Smooth muscle cell (in vitro differentiated cells): ENCODE results near the gene NR4A1. TPM values are rescaled to one million over a fixed set of nuclear protein-coding genes. Genes with fewer than 3 reads are reported as not detected.
A peak's percentile ranks its signal among the peaks of the same experiment; 100 is the strongest.

Source experiments
- DNase-seq: peaks from one replicate; lab custom pipeline; 2025; ENCODE audit not compliant: unreplicated experiment; lab: John Stamatoyannopoulos, UW
- H2AFZ ChIP-seq: fragments of 200-600 bp; sonication (generic); 2 replicates; pipeline ENCODE4 v1.6.0; 2016; ENCODE audit warnings: antibody characterized with exemption, low read depth, mild to moderate bottlenecking
- H3F3A ChIP-seq: fragments of 200-600 bp; sonication (generic); 2 replicates; pipeline ENCODE4 v1.6.0; 2017; ENCODE audit warnings: antibody characterized with exemption, low read depth
- H3K27ac ChIP-seq: fragments of 200-600 bp; sonication (generic); 2 replicates; pipeline ENCODE4 v1.5.1; 2016; ENCODE audit warnings: low read depth, mild to moderate bottlenecking
- H3K27me3 ChIP-seq: fragments of 200-600 bp; sonication (generic); 2 replicates; pipeline ENCODE4 v1.6.1; 2016; ENCODE audit warnings: low read depth, mild to moderate bottlenecking
- H3K36me3 ChIP-seq: fragments of 200-600 bp; sonication (generic); 2 replicates; pipeline ENCODE4 v1.5.1; 2016; ENCODE audit warnings: low read depth
- H3K4me1 ChIP-seq: fragments of 200-600 bp; sonication (generic); 2 replicates; pipeline ENCODE4 v1.5.1; 2016; ENCODE audit warnings: low read depth
- H3K4me2 ChIP-seq: fragments of 200-600 bp; sonication (generic); 2 replicates; pipeline ENCODE4 v1.6.0; 2016; ENCODE audit warnings: mild to moderate bottlenecking
- H3K4me3 ChIP-seq: fragments of 200-600 bp; sonication (generic); 2 replicates; pipeline ENCODE4 v1.5.1; 2016; ENCODE audit warnings: mild to moderate bottlenecking
- H3K79me2 ChIP-seq: fragments of 200-600 bp; sonication (generic); 2 replicates; pipeline ENCODE4 v1.6.0; 2016; ENCODE audit warnings: low read depth, mild to moderate bottlenecking
- H3K9ac ChIP-seq: fragments of 200-600 bp; sonication (generic); 2 replicates; pipeline ENCODE4 v1.6.0; 2016; ENCODE audit warnings: low read depth
- H3K9me3 ChIP-seq: fragments of 200-600 bp; sonication (generic); replicated peaks from 2 replicates; pipeline ENCODE4 v1.5.1; 2016; ENCODE audit warnings: low read depth
- H4K20me1 ChIP-seq: fragments of 200-600 bp; sonication (generic); 2 replicates; pipeline ENCODE4 v1.6.0; 2016; ENCODE audit warnings: low read depth
- WGBS: methylation state at CpG from one replicate; pipeline ENCODE4 v1.1.7; 2016; ENCODE audit warnings: low lambda C conversion rate; 5-methylcytosine and 5-hydroxymethylcytosine counted together
- polyA plus RNA-seq: library from polyadenylated mRNA; unstranded; fragments of >200 nt; fragmentation: Nextera tagmentation; extraction: Ambion mirVana; gene quantifications from 2 replicates; pipeline ENCODE4 v1.2.1, GENCODE V29; 2016
- total RNA-seq: library from RNA; depleted of rRNA; stranded (reverse); fragments of >200 nt; gene quantifications from 2 replicates; pipeline ENCODE4 v1.2.3, GENCODE V29; 2014
- TF ChIP-seq, protein P1 (sequence below): fragments of 200-600 bp; sonication (generic); IDR thresholded peaks from 2 replicates; pipeline ENCODE4 v1.5.1; 2017; ENCODE audit warnings: borderline replicate concordance, mild to moderate bottlenecking, antibody characterized with exemption; ENCODE audit not compliant: insufficient read depth, poor library complexity, severe bottlenecking

The NR4A1 gene
- total and polyA plus RNA-seq, 2 experiments from 2014 or later: 182 to 634 TPM

DNA sequence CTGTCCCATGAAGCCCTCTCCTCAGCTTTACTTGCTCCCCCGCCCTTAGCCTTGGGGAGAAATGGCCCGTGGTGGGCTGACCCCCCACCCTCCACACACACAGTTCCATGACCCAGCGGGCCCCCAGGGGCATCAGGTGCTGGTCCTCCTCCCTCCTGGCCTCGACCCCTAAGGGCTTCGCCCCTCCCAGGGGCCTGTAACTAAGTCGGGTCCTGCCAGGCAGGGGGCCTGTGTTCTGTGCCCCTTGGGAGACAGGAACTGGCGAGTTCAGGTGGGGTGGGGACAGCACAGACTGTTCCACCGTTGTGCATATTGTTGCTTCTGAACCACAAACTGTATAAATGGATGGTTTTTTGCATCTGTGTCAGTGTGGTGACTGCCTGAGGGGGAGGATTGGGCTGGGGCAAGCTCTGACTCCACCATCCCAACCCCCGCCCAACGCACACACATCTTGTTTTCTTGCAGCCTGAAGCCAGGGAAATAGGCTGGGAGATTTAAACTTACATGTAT is 35.7 kb upstream of the NR4A1 start:
- no peak for DNase-seq
- no peak overlapping the region for H3K4me3 ChIP-seq
- H3K4me1 ChIP-seq: peaks cover 5% of the 10 kb centered on the region
- no peak overlapping the region for H3K9ac ChIP-seq
- no peak overlapping the region for H3K27ac ChIP-seq
- H3K4me2 ChIP-seq: peak overlapping the region; percentile 59
- no peak overlapping the region for H2AFZ ChIP-seq
- no peaks in the 10 kb centered on the region for H3F3A ChIP-seq
- no peaks in the 10 kb centered on the region for H3K79me2 ChIP-seq
- H4K20me1 ChIP-seq: no peaks in the 10 kb centered on the region
- H3K36me3 ChIP-seq: no peaks in the 10 kb centered on the region
- no peaks in the 10 kb centered on the region for H3K9me3 ChIP-seq
- TF ChIP-seq, protein P1, sequence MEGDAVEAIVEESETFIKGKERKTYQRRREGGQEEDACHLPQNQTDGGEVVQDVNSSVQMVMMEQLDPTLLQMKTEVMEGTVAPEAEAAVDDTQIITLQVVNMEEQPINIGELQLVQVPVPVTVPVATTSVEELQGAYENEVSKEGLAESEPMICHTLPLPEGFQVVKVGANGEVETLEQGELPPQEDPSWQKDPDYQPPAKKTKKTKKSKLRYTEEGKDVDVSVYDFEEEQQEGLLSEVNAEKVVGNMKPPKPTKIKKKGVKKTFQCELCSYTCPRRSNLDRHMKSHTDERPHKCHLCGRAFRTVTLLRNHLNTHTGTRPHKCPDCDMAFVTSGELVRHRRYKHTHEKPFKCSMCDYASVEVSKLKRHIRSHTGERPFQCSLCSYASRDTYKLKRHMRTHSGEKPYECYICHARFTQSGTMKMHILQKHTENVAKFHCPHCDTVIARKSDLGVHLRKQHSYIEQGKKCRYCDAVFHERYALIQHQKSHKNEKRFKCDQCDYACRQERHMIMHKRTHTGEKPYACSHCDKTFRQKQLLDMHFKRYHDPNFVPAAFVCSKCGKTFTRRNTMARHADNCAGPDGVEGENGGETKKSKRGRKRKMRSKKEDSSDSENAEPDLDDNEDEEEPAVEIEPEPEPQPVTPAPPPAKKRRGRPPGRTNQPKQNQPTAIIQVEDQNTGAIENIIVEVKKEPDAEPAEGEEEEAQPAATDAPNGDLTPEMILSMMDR: no peak
- WGBS: 79% methylated on average over 9 of the region's 10 CpGs
- H3K27me3 ChIP-seq: no peaks in the 10 kb centered on the region

DNA sequence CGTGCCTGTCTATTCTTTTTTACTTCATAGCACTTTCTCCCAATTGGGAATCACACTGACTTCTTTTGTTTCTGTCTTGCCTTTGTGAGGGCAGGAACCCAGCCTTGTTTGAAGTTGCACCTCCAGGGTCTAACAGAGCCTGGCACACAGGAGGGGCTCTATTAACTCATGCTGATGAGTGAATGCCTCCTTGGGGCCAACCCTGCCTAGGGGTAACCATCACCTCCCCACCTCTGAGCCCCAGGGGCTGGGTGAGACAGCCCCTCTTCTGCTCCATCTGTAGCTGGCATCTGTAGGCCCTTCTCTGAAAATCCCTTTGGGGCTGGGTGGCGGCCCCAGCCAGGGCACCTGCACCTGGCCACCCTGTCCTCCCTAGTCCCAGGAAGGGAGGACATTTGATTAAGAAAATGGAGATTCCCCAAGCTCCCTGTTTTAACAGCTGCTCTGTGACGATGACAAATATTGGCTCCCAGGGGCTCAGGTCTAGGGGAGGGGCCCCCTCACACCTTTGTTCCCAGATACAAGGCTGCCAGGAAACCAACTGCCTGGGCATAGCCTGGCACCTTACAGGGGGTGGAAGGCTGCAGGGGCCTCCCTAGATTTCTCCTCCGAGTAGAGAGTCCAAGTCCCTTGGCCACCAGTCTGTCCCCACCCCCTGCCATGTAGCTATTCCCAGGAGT is 32.7 kb upstream of the NR4A1 start:
- H3K4me2 ChIP-seq: no peak overlapping the region
- H3K4me1 ChIP-seq: no peaks in the 10 kb centered on the region
- no peaks in the 10 kb centered on the region for H4K20me1 ChIP-seq
- no peaks in the 10 kb centered on the region for H3K36me3 ChIP-seq
- H3K27me3 ChIP-seq: no peaks in the 10 kb centered on the region
- H3F3A ChIP-seq: no peaks in the 10 kb centered on the region
- H3K9ac ChIP-seq: no peak overlapping the region
- no peak overlapping the region for H3K27ac ChIP-seq
- DNase-seq: no peak
- WGBS: 83% methylated on average over 4 of the region's 4 CpGs
- no peaks in the 10 kb centered on the region for H3K79me2 ChIP-seq
- no peaks in the 10 kb centered on the region for H3K9me3 ChIP-seq
- no peak overlapping the region for H2AFZ ChIP-seq
- no peak overlapping the region for H3K4me3 ChIP-seq
- TF ChIP-seq, protein P1: no peak

DNA sequence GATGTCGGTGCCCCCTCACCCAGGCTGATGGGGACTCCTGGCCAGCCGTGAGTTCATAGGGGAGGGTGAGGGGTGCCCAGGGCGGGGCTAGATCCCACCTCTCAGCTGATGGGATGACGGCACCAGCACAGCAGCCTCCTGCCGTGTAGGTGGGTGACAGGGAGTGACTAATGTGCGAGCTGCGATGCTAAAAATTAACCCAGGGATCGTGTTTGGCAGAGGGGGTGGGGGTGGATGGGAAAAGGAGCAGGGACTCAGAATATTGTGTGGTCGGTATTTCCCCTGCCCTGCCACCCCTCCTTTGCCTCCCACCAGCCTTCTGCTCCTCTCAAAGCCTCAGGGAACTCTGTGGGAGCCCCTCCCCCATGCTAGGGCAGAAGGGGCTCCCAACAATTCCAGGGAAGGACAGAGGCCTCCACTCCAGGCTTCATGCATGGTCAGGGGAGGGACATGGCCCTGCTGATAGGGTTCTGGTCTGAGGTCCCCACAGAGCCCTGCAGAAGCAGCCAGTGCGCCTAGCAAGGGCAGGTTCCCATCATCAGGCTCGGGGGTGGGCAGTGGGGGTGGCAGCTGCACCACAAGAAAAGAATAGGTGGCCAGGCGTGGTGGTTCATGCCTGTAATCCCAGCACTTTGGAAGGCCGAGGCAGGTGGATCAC is 32.0 kb upstream of the NR4A1 start:
- no peak overlapping the region for H3K4me3 ChIP-seq
- H3K27me3 ChIP-seq: no peaks in the 10 kb centered on the region
- no peaks in the 10 kb centered on the region for H3K4me1 ChIP-seq
- no peaks in the 10 kb centered on the region for H4K20me1 ChIP-seq
- no peak overlapping the region for H3K4me2 ChIP-seq
- TF ChIP-seq, protein P1: no peak
- H3K9me3 ChIP-seq: no peaks in the 10 kb centered on the region
- H3K79me2 ChIP-seq: no peaks in the 10 kb centered on the region
- no peaks in the 10 kb centered on the region for H3F3A ChIP-seq
- H3K36me3 ChIP-seq: no peaks in the 10 kb centered on the region
- no peak overlapping the region for H2AFZ ChIP-seq
- H3K27ac ChIP-seq: no peak overlapping the region
- DNase-seq: no peak
- WGBS: 66% methylated on average over 13 of the region's 13 CpGs
- no peak overlapping the region for H3K9ac ChIP-seq
